Gastroesophageal sphincter (tissue), 3 donors: ENCODE measurements around the gene KCTD19.

Source experiments
- POLR2A ChIP-seq, 2 donors: fragments of 450-650 bp; IDR thresholded peaks; one replicate each; pipeline ENCODE4 v1.6.1; 2017; ENCODE audit warnings: antibody characterized with exemption in 2 of 2, mild to moderate bottlenecking in 2 of 2, moderate library complexity in 1 of 2
- POLR2AphosphoS5 ChIP-seq: sonication (generic); formaldehyde crosslinking; IDR thresholded peaks from one replicate; pipeline ENCODE4 v1.6.1; 2017; ENCODE audit warnings: antibody characterized with exemption
- TF ChIP-seq, protein P1 (sequence below), 4 experiments: fragments of 200-600 bp in 2 of 4; fragments of 450-650 bp in 2 of 4; sonication (generic) in 1 of 4; IDR thresholded peaks; one replicate each; pipeline ENCODE4 v1.5.1; 2017 to 2019; ENCODE audit warnings: antibody characterized with exemption in 4 of 4, mild to moderate bottlenecking in 2 of 4, moderate library complexity in 2 of 4

DNA sequence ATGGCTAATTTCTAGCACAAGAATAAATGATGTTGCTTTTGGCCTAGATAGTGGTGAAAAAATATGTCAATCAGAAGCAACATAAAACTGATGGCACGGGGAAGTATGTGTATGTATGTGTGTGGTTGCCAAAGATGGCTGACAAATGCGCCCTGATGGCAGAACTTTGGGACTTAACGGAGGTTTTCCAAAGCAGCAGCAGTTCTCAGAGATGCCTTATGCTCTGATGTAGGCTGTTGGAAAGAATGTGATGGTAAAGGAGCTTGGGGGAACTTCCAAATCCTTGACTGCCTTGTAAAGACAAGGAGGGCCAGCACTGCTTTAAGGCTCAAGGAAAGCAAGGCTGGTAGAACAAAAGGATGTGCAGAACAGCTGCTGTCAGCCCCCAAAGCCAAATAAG, 16.0 kb downstream of the KCTD19 start:
- TF ChIP-seq, protein P1, sequence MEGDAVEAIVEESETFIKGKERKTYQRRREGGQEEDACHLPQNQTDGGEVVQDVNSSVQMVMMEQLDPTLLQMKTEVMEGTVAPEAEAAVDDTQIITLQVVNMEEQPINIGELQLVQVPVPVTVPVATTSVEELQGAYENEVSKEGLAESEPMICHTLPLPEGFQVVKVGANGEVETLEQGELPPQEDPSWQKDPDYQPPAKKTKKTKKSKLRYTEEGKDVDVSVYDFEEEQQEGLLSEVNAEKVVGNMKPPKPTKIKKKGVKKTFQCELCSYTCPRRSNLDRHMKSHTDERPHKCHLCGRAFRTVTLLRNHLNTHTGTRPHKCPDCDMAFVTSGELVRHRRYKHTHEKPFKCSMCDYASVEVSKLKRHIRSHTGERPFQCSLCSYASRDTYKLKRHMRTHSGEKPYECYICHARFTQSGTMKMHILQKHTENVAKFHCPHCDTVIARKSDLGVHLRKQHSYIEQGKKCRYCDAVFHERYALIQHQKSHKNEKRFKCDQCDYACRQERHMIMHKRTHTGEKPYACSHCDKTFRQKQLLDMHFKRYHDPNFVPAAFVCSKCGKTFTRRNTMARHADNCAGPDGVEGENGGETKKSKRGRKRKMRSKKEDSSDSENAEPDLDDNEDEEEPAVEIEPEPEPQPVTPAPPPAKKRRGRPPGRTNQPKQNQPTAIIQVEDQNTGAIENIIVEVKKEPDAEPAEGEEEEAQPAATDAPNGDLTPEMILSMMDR (IDR thresholded peaks at IDR 0.05) = no peak
- no peak for TF ChIP-seq POLR2A (IDR thresholded peaks at IDR 0.05)
- no peak for TF ChIP-seq POLR2AphosphoS5
